ENCODE results near the gene REV1. TPM values are rescaled to one million over a fixed set of nuclear protein-coding genes. Genes with fewer than 3 reads are reported as not detected.

REV1 gene
- total and polyA plus RNA-seq, 8 donors, result 6.5 to 122 (median 23.5) TPM

DNA sequence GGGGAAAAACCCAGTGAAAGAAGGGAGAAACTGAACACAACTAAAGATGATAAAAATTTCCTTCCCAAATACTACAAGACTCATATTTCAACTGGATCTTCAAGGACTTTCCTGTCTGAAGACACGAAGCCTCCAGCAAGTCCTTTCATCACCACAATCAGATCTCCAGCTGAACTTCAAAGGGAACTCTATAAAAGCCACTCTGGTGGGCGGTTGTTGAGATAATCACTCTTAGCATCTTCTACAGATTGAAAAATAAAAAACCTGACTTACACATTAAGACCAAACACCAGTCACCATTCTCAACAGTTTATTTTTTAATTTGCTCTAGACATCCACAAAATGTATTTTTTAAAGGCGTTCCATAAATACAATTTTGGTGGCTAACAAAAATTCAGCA is 4.4 kb downstream of the REV1 start:
- Histone ChIP-seq H3K36me3 (no peaks in the 10 kb centered on the region), H3K4me1 (peaks cover 12 to 78% (median 46%) of the 10 kb centered on the region in 4 donors), H3K9me3 (no peaks in the 10 kb centered on the region), H3K27me3 (no peaks in the 10 kb centered on the region), H3K4me3 (no peak overlapping the region), H3K27ac (no peak overlapping the region)
- DNase-seq, result no peak
- intact Hi-C loops (cut with DNase I; ENCODE audit: low total_unique reads), result loop anchor here (5.0 kb wide), 1 partner anchor 148 kb away; the partner anchor contains the start of genes EIF5B and TXNDC9
- TF ChIP-seq POLR2A (IDR thresholded peaks at IDR 0.05), result no peak
- no peak for TF ChIP-seq EP300 (IDR thresholded peaks at IDR 0.05)
- TF ChIP-seq CTCF (IDR thresholded peaks at IDR 0.05), result no peak
- no peak for TF ChIP-seq POLR2AphosphoS5 (IDR thresholded peaks at IDR 0.05)
- WGBS, 5 donors, result 71 to 76% (median 73%) methylated on average over 3 of the region's 3 CpGs

DNA sequence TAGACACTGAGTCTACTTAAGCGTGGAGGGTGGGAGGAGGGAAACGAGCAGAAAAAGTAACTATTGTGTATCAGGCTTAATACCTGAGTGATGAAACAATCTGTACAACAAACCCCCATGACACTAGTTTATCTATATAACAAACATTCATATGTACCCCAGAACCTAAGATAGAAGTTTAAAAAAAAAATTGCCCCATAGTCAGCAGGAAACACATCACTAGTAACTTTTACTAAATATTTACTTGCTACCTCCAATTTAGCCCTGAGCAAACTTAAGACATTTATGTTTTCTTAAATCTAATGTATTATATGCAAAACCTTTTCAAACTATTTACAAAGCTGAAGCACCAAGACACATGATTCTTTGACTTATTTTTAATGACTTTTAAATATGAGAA is 5.6 kb downstream of the REV1 start:
- no peak for TF ChIP-seq POLR2A (IDR thresholded peaks at IDR 0.05)
- TF ChIP-seq EP300 (IDR thresholded peaks at IDR 0.05), result no peak
- TF ChIP-seq POLR2AphosphoS5 (IDR thresholded peaks at IDR 0.05), result no peak
- H3K27me3 ChIP-seq, result no peaks in the 10 kb centered on the region
- no peaks in the 10 kb centered on the region for H3K36me3 ChIP-seq
- H3K4me1 ChIP-seq, result peaks cover 17 to 85% (median 51%) of the 10 kb centered on the region in 4 donors
- H3K27ac ChIP-seq, result no peak overlapping the region
- WGBS, 5 donors, result 63 to 83% (median 73%) methylated on average over 2 of the region's 2 CpGs
- H3K4me3 ChIP-seq, result no peak overlapping the region
- H3K9me3 ChIP-seq, result no peaks in the 10 kb centered on the region
- DNase-seq, result no peak
- intact Hi-C loops (cut with DNase I; ENCODE audit: low total_unique reads), result no loop called here

DNA sequence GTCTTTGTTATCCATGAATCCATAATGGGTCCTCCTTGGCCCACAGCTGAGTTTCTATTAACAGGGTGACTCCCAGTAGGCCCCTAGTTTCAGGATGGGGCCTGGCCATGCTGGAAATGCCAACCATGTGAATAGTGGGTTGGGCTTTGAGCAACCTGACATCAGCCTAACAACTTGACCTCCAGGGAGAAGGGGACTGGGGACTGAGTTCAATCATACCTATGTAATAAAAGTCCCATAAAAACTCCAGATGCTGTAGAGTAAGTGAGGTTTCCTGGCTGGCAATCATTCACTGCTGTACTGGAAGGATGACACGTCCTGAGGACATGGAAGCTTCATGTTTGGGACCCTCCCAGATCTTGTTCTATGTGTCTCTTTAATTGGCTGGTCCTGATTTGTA is 7.9 kb downstream of the REV1 start:
- Histone ChIP-seq H3K36me3 (no peaks in the 10 kb centered on the region), H3K27ac (no peak overlapping the region), H3K4me1 (peaks cover 16 to 83% (median 54%) of the 10 kb centered on the region in 4 donors), H3K4me3 (no peak overlapping the region), H3K9me3 (no peaks in the 10 kb centered on the region), H3K27me3 (no peaks in the 10 kb centered on the region)
- TF ChIP-seq EP300 (IDR thresholded peaks at IDR 0.05) (no peak), CTCF (IDR thresholded peaks at IDR 0.05) (no peak), POLR2AphosphoS5 (IDR thresholded peaks at IDR 0.05) (no peak), POLR2A (IDR thresholded peaks at IDR 0.05) (no peak)
- DNase-seq, result peak in 1 of 2 donors; percentile 46
- 31 to 71% (median 58%) methylated on average over 1 of the region's 1 CpG for WGBS, 5 donors
- intact Hi-C loops (cut with DNase I; ENCODE audit: low total_unique reads), result no loop called here

DNA sequence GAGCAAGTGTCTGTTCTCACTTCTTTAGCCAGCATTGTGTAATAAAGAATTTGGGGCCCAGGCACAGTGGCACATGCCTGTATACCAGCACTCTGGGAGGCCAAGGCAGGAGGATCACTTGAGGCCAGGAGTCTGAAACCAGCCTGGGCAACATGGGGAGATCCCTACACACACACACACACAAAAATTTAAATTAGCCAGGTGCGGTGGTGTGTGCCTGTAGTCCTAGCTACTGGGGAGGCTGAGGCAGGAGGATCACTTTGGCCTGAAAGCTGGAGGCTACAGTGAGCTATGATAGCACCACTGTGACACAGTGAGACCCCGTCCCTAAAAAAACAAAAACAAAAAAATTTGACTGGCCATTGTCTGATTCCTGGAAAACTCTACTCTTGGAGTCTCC is 8.3 kb downstream of the REV1 start:
- no peaks in the 10 kb centered on the region for H3K27me3 ChIP-seq
- DNase-seq, result no peak
- H3K4me3 ChIP-seq, result no peak overlapping the region
- WGBS, 5 donors, result 95 to 99% (median 95%) methylated on average over 2 of the region's 2 CpGs
- no peak overlapping the region for H3K27ac ChIP-seq
- intact Hi-C loops (cut with DNase I; ENCODE audit: low total_unique reads), result no loop called here
- TF ChIP-seq POLR2A (IDR thresholded peaks at IDR 0.05) (no peak), EP300 (IDR thresholded peaks at IDR 0.05) (no peak), POLR2AphosphoS5 (IDR thresholded peaks at IDR 0.05) (no peak), CTCF (IDR thresholded peaks at IDR 0.05) (no peak)
- H3K9me3 ChIP-seq, result no peaks in the 10 kb centered on the region
- H3K4me1 ChIP-seq, result peaks cover 12 to 83% (median 54%) of the 10 kb centered on the region in 4 donors
- no peaks in the 10 kb centered on the region for H3K36me3 ChIP-seq

- intact Hi-C loops (cut with DNase I; ENCODE audit: low total_unique reads), result no loop called here
- no peaks in the 10 kb centered on the region for H3K27me3 ChIP-seq
- no peak overlapping the region for H3K4me3 ChIP-seq
- H3K36me3 ChIP-seq, result no peaks in the 10 kb centered on the region
- no peak for DNase-seq
- no peak for TF ChIP-seq EP300 (IDR thresholded peaks at IDR 0.05)
- TF ChIP-seq POLR2AphosphoS5 (IDR thresholded peaks at IDR 0.05), result no peak
- TF ChIP-seq CTCF (IDR thresholded peaks at IDR 0.05), result no peak
- TF ChIP-seq POLR2A (IDR thresholded peaks at IDR 0.05), result no peak
- no peaks in the 10 kb centered on the region for H3K9me3 ChIP-seq
- H3K4me1 ChIP-seq, result peaks cover 18 to 87% (median 55%) of the 10 kb centered on the region in 4 donors
- no peak overlapping the region for H3K27ac ChIP-seq
- WGBS, 5 donors, result 50 to 70% (median 65%) methylated on average over 1 of the region's 1 CpG
These were observed 9.4 kb downstream of the REV1 start for GRCh38 chr2:99480390-99480789.
